Right hindlimb (tissue), 1 donor: ENCODE data around the gene NUP62.
"Not testable (repeated sequence)": the region's sequence is repeated elsewhere in the genome, so short reads cannot be mapped to it uniquely, and the experiment has no call there.

ENCODE experiments used
- DNase-seq: peaks from one replicate; pipeline ENCODE4 v3.0.0-alpha.2; 2018

Gene NUP62, protein sequence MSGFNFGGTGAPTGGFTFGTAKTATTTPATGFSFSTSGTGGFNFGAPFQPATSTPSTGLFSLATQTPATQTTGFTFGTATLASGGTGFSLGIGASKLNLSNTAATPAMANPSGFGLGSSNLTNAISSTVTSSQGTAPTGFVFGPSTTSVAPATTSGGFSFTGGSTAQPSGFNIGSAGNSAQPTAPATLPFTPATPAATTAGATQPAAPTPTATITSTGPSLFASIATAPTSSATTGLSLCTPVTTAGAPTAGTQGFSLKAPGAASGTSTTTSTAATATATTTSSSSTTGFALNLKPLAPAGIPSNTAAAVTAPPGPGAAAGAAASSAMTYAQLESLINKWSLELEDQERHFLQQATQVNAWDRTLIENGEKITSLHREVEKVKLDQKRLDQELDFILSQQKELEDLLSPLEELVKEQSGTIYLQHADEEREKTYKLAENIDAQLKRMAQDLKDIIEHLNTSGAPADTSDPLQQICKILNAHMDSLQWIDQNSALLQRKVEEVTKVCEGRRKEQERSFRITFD

DNA sequence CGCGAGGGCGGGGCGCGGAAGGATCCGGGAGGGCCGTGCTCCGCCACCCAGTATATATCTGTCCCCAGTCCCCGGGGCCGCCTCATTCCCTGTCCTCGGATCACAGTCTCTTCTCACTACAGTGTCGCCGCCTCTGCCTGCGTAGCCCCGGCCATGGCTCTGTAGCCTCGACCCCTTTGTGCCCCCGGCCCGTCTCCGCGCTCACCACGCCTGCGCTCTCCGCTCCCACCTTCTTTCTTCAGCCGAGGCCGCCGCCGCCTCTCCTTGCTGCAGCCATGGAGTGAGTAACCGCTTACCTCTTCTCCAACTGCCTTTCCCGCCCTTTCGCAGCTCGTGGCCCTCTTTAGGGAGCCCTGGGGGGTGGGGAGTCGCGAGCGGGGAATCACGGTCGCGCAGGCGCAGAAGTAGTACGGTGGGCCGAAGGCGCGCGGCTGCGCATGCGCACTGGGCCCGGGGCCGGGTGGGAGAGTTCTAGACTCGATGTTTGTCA is at the start of gene NUP62, which contains the start of gene ATF5:
TSS of gene NUP62 (minus strand) at position 384 of the 490 bp plus-strand sequence. CDS start 19,697 bp downstream, outside the sequence.
TSS of gene ATF5 (plus strand) at position 85 of the 490 bp plus-strand sequence. CDS start 1,646 bp downstream, outside the sequence.
- peak; percentile 95 for DNase-seq

GRCh38 chr19:49978324-49978723 is 49.0 kb upstream of the NUP62 start:
- DNase-seq, result no peak

- no peak for DNase-seq
Observed at GRCh38 chr19:49977881-49978280, 48.6 kb upstream of the NUP62 start.

DNA sequence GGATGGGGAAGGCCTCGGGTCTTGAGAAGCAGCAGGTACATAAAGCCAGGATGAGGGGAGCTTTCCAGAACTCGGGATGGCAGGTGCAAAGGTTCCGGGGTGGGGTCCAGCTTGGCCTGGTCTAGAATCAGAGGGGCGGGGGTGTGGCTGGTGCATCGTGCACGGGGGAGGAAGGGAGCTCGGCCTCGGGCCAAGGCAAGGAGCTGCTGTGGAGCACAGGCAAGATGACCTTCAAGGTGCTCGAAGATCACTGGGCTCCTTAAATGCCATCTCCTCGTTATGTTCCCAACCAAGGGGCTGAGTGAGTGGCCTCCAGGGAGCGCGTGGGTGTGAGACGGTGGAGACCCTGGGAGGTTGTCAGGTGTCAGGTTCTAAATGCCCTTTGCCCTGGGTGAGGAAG is 47.8 kb upstream of the NUP62 start:
- DNase-seq, result no peak

DNA sequence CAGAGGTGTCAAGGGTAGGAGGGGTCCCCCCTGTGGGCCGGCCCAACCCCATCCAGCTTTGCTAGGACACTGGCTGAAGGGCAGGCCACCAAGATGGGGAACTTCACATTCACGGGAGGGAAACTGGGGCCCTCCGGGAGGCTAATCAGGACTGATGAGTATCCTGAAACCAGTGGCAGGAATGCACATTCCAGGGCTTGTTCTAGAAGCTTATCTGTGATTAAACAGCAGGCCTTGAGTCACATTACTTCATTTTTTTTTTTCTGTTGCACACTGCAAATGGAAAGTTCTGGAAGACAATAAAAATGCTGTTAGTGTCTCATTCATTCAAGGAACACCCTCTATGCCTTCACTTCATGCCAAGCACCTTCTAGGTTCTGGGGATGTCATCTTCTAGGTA is 47.2 kb upstream of the NUP62 start:
- no peak for DNase-seq

DNA sequence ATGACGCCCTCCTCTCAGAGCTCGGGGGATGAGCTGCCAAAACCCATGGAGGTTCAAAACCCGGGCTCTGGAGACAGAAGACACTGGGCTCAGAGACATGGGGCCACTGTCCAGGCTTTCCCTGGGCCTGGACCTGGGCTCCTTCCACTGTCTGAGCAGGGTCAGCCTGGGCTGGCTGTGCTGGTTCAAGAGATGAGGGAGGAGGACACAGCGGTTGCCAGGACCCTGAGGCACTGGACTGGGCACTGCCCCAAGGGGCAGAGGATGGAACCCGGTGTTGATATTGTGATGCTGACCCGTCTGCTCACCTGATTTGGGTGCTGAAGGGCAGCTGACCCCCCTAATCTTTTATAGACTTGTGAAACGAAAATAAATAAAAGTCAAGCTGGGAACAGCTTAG is 45.7 kb upstream of the NUP62 start:
- DNase-seq, result no peak

GRCh38 chr19:49973987-49974386 is 44.7 kb upstream of the NUP62 start:
- DNase-seq, result no peak

DNA sequence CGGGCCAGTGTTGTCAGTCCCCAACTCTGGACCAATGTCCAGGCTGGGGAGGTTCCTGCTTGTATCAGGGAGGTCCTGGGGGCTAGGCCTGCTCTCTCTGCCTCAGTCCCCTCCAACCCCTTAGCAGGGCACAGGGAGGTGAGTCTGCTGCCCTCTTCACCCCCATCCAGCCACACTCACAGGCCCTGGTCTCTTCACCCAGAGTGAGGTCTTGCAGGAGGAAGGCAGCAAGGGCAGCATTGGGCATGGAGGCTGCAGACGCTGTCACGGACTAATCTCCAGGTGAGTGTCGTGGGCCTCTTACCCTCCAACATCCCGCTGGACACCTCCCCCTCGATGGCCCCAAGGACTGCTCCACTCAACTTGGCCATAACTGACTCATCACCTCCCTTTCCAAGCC is 43.5 kb upstream of the NUP62 start:
- no peak for DNase-seq

GRCh38 chr19:49971991-49972411 is 42.7 kb upstream of the NUP62 start:
- no peak for DNase-seq

DNA sequence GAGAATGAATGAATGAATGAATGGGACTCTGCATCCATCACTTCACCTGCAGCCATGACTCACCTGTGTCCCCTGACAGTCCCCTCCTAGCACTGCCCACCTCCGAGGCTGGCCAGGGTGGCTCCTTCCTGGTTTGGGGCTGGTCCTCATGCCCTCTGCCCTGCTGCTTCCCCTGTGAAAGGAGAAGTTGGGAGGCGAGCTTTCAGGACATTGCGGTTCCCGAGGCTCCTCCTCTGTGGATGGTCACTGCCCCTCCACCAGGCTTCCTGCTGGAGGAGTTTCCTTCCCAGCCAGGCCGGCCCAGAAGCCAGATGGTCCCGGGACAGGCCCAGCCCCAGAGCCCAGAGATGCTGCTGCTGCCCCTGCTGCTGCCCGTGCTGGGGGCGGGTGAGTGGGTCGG is 40.1 kb upstream of the NUP62 start:
- not testable (repeated sequence) for DNase-seq

- DNase-seq, result no peak
Observed at GRCh38 chr19:49968279-49968922, 39.1 kb upstream of the NUP62 start.

DNA sequence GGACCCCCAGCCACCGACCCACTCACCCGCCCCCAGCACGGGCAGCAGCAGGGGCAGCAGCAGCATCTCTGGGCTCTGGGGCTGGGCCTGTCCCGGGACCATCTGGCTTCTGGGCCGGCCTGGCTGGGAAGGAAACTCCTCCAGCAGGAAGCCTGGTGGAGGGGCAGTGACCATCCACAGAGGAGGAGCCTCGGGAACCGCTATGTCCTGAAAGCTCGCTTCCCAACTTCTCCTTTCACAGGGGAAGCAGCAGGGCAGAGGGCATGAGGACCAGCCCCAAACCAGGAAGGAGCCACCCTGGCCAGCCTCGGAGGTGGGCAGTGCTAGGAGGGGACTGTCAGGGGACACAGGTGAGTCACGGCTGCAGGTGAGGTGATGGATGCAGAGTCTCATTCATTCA is 31.7 kb upstream of the NUP62 start, which contains the start of gene SIGLEC11:
TSS of gene SIGLEC11 (minus strand) at position 193 of the 400 bp plus-strand sequence. CDS start at position 102, 91 bp downstream.
- not testable (repeated sequence) for DNase-seq

DNA sequence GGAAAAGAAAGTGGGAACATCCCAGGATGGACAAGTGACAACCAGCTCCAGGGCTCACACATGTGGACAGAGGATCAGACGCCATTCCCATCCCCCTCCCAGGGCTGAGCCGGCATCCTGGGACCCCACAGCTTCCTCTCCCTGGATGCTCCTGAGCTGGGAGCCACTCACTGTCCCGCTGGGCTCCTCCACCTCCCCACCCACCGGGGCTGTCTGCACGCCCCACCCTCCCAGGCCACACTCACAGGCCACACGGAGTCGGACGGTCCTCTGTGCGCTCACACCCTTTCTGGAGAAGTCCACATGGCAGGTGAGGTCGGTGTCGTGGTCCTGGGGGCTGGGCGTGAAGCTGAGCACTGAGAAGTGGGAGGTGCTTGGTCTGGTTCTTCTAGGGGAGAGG is 30.6 kb upstream of the NUP62 start:
- not testable (repeated sequence) for DNase-seq

DNA sequence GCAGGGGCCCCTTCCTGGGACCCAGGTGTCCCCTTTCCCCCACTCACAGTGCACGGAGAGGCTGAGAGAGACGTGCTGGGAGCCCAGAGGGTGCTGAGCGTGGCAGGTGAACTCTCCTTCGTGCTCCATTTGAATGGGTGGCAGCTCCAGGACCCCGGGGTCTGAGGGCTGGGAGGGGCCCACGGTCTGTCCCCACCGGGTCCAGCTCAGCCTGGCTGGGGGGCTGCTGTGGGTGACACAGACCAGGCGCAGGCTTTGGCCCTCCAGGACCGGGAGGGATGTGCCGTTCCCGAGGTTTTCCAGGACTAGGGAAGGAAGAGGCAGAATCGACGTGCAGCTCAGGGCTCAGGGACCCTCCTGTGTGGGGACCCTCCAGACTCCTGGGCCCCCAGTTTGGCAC is 29.3 kb upstream of the NUP62 start:
- DNase-seq, result not testable (repeated sequence)

DNA sequence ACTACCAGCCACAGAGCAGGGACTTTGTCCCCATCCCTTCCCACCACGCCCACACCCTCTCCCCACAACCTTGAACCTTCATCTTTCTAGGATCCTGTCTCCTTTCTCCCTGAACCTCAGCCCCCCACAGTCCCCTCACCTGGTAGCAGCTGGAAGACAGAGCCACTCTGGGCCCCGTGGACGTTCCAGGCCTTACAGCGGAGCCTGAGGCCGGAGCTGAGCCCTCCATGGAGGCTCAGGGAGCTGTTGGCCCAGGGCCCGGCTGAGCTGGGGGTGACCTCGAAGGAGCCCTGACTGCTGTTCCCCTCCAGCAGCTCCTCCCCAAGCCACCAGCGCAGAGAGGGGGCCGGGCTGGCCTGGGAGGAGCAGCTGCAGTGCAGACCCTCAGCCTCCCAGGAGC is 28.8 kb upstream of the NUP62 start:
- not testable (repeated sequence) for DNase-seq

GRCh38 chr19:49957262-49957915 is 28.1 kb upstream of the NUP62 start:
- DNase-seq, result no peak

DNA sequence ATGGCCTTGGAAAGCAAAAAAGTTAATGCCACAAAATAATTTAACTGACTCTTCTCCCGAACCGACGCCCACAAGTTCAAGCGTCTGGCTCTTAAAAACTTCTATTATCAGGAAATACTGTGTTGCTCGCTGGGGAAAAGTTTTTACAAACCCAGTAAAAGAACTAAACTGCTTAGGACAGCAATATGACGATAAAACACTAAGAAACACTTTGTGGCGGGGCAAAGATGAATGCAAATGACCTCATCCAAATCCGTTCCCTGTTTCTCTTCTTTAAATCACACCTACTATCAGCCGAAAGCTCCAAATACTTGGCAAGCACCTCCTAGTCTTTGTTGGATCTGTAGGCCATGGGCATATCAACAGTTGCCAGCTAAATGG is 26.8 kb upstream of the NUP62 start:
- no peak for DNase-seq

DNA sequence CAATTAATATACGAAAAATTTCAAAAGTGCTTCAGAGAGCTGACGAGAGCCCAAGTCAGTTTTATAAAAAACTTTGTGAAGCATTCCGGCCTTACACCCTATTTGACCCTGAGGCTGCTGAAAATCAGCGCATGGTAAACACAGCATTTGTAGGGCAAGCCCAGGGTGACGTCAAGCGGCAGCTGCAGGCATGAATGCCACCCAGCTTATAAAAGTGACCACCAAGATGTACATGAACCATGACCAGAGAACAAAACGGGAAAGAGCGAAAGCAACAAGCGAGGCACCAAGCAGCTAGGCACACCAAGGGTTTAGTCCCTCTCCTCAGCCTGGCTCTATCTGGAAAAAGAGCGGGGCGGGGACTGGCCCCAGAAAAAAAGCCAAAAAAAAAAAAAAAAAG is 25.6 kb upstream of the NUP62 start:
- DNase-seq, result peak; percentile 46

DNA sequence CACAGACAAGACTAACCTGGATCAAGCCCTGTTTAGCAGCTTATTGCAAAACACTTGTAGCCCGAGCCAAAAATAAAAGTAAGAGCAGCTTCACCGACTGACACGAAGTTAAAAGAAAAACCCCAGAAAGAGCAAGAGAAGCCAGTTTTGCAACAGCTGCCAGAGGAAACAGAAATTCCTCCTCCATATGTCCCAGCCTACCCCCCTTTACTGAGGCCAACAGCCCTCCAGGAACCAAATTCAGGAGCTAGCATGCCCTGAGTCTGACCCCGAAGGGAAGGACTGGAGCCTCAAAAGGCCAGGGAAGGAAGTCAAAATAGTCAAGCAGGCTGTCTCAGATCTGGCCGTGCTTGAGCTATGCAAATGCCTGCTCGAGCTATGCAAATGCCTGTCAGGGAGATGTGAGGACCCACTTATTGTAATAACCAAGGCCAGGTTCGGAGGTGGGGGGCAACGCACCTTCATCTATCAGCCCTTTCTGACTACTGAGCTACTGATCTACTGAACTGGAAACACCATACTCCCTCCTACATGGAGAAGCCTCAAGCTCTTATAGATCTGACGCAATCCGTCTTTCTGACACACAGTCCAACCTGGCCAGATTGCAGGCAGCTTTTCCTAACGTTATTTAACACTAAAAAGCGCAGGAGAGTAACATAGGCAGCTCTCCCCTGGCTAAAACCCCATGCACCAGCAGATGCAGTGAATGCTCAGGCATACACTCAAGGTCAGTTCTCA is 25.0 kb upstream of the NUP62 start:
- peak; percentile 53 for DNase-seq

DNA sequence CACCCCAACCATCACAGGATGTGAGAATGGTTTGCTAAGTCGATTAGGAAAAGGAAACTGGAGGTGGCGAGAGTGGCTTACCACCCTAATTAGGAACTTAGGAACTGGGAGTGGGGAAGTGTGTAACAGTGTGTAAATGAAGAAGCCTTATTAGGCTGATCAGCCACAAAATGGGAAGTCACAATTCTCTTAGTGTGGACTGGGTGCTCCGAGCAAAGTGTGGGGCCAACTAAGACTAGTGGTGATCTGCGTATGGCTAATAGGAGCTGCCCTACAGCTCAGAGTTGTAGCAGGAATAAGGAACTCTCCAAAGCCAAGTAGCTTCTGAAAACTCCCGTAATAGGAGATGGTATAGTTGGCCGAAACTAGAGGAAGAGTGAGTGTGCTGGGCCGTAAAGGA is 24.1 kb upstream of the NUP62 start:
- DNase-seq, result no peak

GRCh38 chr19:49952906-49953305 is 23.6 kb upstream of the NUP62 start:
- DNase-seq, result no peak

DNA sequence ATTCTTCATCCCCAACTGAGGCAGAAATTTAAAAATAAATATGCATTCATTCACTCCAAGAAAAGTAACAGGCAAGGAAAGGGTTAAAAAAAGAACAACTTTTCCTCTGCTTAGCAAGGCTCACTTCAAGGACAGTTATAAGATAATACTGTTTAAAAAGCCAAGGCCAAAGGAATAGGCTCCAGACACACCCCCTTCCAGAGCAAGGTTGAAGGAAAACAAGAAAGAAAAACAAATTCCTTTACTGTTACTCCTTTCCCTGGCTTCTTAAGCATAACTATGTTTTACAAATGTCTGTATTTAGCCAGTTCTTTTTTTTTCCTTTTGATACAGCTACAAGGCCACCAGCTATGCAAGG is 23.2 kb upstream of the NUP62 start:
- DNase-seq, result no peak
